ENCODE measurements around the gene DIP2C. TPM values are rescaled to one million over a fixed set of nuclear protein-coding genes. Genes with fewer than 3 reads are reported as not detected.
A peak's percentile ranks its signal among the peaks of the same experiment; 100 is the strongest.

DIP2C gene
- total and polyA plus RNA-seq, 2 donors from 2014 or later = 6.2 to 22.6 TPM

DNA sequence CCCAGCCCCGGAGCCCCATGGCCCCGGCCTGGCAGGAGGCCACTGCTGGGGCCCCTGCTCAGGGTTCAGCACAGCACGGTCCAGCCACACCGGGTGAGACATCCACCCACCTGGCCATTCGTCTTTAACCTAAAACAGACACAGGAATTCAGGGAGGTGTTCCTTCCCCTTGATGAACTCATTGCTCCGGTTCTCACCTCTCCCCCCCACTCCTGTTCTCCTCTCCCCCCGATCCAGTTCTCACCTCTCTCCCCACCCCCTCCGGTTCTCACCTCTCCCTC is 129.8 kb downstream of the DIP2C start:
- TF ChIP-seq, protein P1, sequence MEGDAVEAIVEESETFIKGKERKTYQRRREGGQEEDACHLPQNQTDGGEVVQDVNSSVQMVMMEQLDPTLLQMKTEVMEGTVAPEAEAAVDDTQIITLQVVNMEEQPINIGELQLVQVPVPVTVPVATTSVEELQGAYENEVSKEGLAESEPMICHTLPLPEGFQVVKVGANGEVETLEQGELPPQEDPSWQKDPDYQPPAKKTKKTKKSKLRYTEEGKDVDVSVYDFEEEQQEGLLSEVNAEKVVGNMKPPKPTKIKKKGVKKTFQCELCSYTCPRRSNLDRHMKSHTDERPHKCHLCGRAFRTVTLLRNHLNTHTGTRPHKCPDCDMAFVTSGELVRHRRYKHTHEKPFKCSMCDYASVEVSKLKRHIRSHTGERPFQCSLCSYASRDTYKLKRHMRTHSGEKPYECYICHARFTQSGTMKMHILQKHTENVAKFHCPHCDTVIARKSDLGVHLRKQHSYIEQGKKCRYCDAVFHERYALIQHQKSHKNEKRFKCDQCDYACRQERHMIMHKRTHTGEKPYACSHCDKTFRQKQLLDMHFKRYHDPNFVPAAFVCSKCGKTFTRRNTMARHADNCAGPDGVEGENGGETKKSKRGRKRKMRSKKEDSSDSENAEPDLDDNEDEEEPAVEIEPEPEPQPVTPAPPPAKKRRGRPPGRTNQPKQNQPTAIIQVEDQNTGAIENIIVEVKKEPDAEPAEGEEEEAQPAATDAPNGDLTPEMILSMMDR (IDR thresholded peaks at IDR 0.05; ENCODE audit: borderline replicate concordance, extremely low read depth, insufficient read depth) = no peak
- Histone ChIP-seq H3K9ac (ENCODE audit: low read length in 3 of 3) (peak overlapping the region in 1 of 3 donors; percentile 56), H3K9me3 (ENCODE audit: control insufficient read depth in 2 of 3, insufficient read depth in 1 of 3, low read length in 3 of 3) (peaks cover 0 to 11% (median 0%) of the 10 kb centered on the region in 3 donors), H3K27ac (ENCODE audit: low read depth in 2 of 2, low read length in 2 of 2) (peak overlapping the region in 1 of 2 donors; percentile 53), H3K4me1 (ENCODE audit: control insufficient read depth in 2 of 3, insufficient read depth in 2 of 3, low read depth in 1 of 3, low read length in 3 of 3) (peaks cover 5 to 36% (median 29%) of the 10 kb centered on the region in 3 donors), H3K4me3 (ENCODE audit: low read length in 3 of 3) (peak overlapping the region in 1 of 3 donors; percentile 33), H3K36me3 (ENCODE audit: control insufficient read depth in 2 of 3, insufficient read depth in 3 of 3, low read length in 3 of 3) (no peaks in the 10 kb centered on the region), H3K27me3 (ENCODE audit: control insufficient read depth, insufficient read depth, low read length) (no peaks in the 10 kb centered on the region)
- no peak for FAIRE-seq
- intact Hi-C loops (cut with DNase I) = no loop called here
- DNase-seq = no peak

DNA sequence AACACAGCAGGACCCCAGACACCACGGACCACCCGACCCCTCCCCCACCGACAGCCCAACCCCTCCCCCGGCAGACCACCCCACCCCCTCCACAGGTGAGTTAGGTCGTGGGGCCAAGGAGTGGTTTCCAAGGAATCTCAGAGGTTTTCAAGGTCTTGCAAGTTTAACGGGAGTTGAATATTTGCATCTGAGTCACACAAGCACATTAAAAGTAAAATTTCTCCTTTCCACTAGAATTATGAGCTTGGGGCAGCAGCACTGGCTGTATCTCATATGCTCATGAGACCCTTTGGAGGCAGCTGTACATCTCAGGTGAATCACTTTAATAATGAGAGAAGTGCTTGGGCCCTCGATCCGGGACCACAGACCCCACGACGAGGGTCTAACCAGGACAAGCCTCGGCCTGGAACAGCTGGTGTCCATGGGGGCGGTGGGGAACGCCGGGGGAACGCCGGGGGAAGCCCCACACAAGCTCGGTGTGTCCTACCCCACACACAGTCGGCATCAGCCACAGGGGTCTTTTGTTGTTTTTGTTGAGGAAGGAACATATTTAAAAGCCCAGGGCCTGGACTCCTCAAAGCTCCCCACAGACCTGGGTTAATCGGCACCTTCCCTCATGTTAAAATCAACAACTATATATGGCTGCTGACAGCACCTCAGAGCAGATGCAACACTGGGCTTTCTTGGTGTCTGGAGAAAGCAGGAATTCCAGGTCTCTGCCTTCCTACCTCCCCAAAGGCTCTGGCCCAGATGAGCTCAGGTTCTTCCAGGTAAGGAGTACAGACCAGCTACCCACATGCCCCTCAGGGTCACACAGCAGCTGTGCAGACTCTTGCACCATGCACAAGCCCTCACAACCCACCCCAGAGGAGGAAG is 130.3 kb downstream of the DIP2C start:
- H3K27me3 ChIP-seq (ENCODE audit: control insufficient read depth, insufficient read depth, low read length) = no peaks in the 10 kb centered on the region
- peak overlapping the region in 1 of 2 donors; percentile 53 for H3K27ac ChIP-seq (ENCODE audit: low read depth in 2 of 2, low read length in 2 of 2)
- H3K9ac ChIP-seq (ENCODE audit: low read length in 3 of 3) = no peak overlapping the region
- DNase-seq (peak in 1 of 5 donors; percentile 48), FAIRE-seq (no peak)
- peak overlapping the region in 1 of 3 donors; percentile 33 for H3K4me3 ChIP-seq (ENCODE audit: low read length in 3 of 3)
- TF ChIP-seq, protein P1 (IDR thresholded peaks at IDR 0.05; ENCODE audit: borderline replicate concordance, extremely low read depth, insufficient read depth) = no peak
- no peaks in the 10 kb centered on the region for H3K36me3 ChIP-seq (ENCODE audit: control insufficient read depth in 2 of 3, insufficient read depth in 3 of 3, low read length in 3 of 3)
- peaks cover 0 to 6% (median 0%) of the 10 kb centered on the region in 3 donors for H3K9me3 ChIP-seq (ENCODE audit: control insufficient read depth in 2 of 3, insufficient read depth in 1 of 3, low read length in 3 of 3)
- intact Hi-C loops (cut with DNase I) = no loop called here
- H3K4me1 ChIP-seq (ENCODE audit: control insufficient read depth in 2 of 3, insufficient read depth in 2 of 3, low read depth in 1 of 3, low read length in 3 of 3) = peaks cover 5 to 36% (median 29%) of the 10 kb centered on the region in 3 donors

DNA sequence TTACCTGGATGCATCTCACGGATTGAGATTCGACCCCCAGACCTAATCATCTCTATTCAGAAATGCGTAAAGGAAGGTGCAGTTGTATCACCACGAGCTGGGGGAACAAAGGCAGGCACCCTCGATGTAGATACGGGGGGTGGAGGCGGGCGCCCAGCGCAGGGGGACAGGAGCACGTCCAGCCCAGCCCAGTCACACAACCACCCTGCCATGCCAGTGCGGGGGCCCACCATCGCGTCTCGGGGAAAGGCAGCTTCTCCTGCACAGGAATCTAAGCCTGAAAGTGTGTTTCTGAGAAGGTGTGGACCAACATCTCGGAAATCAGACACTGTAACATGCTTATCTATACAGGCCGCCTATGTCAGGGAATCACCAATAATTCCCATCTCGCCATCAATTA is 131.1 kb downstream of the DIP2C start:
- intact Hi-C loops (cut with DNase I) = no loop called here
- peaks cover 5 to 36% (median 29%) of the 10 kb centered on the region in 3 donors for H3K4me1 ChIP-seq (ENCODE audit: control insufficient read depth in 2 of 3, insufficient read depth in 2 of 3, low read depth in 1 of 3, low read length in 3 of 3)
- FAIRE-seq (no peak), DNase-seq (peak in 1 of 5 donors; percentile 48)
- H3K9me3 ChIP-seq (ENCODE audit: control insufficient read depth in 2 of 3, insufficient read depth in 1 of 3, low read length in 3 of 3) = no peaks in the 10 kb centered on the region
- TF ChIP-seq, protein P1 (IDR thresholded peaks at IDR 0.05; ENCODE audit: borderline replicate concordance, extremely low read depth, insufficient read depth) = no peak
- H3K36me3 ChIP-seq (ENCODE audit: control insufficient read depth in 2 of 3, insufficient read depth in 3 of 3, low read length in 3 of 3) = no peaks in the 10 kb centered on the region
- no peak overlapping the region for H3K9ac ChIP-seq (ENCODE audit: low read length in 3 of 3)
- no peak overlapping the region for H3K27ac ChIP-seq (ENCODE audit: low read depth in 2 of 2, low read length in 2 of 2)
- no peak overlapping the region for H3K4me3 ChIP-seq (ENCODE audit: low read length in 3 of 3)
- no peaks in the 10 kb centered on the region for H3K27me3 ChIP-seq (ENCODE audit: control insufficient read depth, insufficient read depth, low read length)

All from kidney (tissue), 14 donors.